HT-29 (cell line): ENCODE measurements around the gene PLEKHJ1. TPM values are rescaled to one million over a fixed set of nuclear protein-coding genes. Genes with fewer than 3 reads are reported as not detected.

ENCODE experiments used
- small RNA-seq: library from RNA; depleted of rRNA; stranded (forward); fragments of <200 nt; gene quantifications from one replicate; pipeline ENCODE3, GENCODE V24; 2014
- total RNA-seq: library from RNA; depleted of rRNA; stranded (reverse); fragments of >200 nt; shearing (Covaris generic); gene quantifications from 2 replicates; pipeline ENCODE4 v1.2.3, GENCODE V29; 2014; rRNA removed

PLEKHJ1 gene
- total RNA-seq, 1 experiment from 2014 or later = 295 TPM

Small RNAs within 50 kb of the gene (small RNA-seq; reads per million reads assigned to genes)
- not detected for gene MIR1227

Other genes starting within 250 kb of the PLEKHJ1 start
- 43.3 and 56.4 TPM in 2 replicates for gene BTBD2, start 220.6 kb downstream of the PLEKHJ1 start, total RNA-seq
- 212 and 223 TPM in 2 replicates for gene MKNK2, start 185.1 kb downstream of the PLEKHJ1 start, total RNA-seq
- 7.7 and 9.2 TPM in 2 replicates for gene MOB3A, start 140.0 kb downstream of the PLEKHJ1 start, total RNA-seq
- 2.7 and 5.3 TPM in 2 replicates for gene IZUMO4, start 139.4 kb downstream of the PLEKHJ1 start, total RNA-seq
- gene AP3D1, start 84.8 kb downstream of the PLEKHJ1 start, total RNA-seq = 143 and 145 TPM in 2 replicates
- 12.9 and 19.5 TPM in 2 replicates for gene DOT1L, start 72.4 kb downstream of the PLEKHJ1 start, total RNA-seq
- 80.5 and 102 TPM in 2 replicates for gene SF3A2, start 495 bp upstream of the PLEKHJ1 start, total RNA-seq
- gene AMH, start 13.0 kb upstream of the PLEKHJ1 start, total RNA-seq = 17.3 and 19.9 TPM in 2 replicates
- gene JSRP1, start 20.1 kb upstream of the PLEKHJ1 start, total RNA-seq = 0.34 and 0.38 TPM in 2 replicates
- gene PEAK3, start 45.8 kb upstream of the PLEKHJ1 start, total RNA-seq = not detected in 2 replicates
- gene LINGO3, start 71.8 kb upstream of the PLEKHJ1 start, total RNA-seq = 0.20 TPM in 1 of 2 replicates, not detected in the other
- gene LSM7, start 92.3 kb upstream of the PLEKHJ1 start, total RNA-seq = 276 and 306 TPM in 2 replicates
- 85.0 and 121 TPM in 2 replicates for gene SPPL2B, start 92.4 kb upstream of the PLEKHJ1 start, total RNA-seq
- 0.31 TPM in 1 of 2 replicates, not detected in the other for gene TMPRSS9, start 123.9 kb upstream of the PLEKHJ1 start, total RNA-seq
- 154 and 163 TPM in 2 replicates for gene TIMM13, start 191.3 kb upstream of the PLEKHJ1 start, total RNA-seq
- gene LMNB2, start 220.6 kb upstream of the PLEKHJ1 start, total RNA-seq = 210 and 212 TPM in 2 replicates
- 15.2 and 21.8 TPM in 2 replicates for gene GADD45B, start 239.8 kb upstream of the PLEKHJ1 start, total RNA-seq